K562 (cell line): Measurements from ENCODE around the gene ST3GAL5. TPM values are rescaled to one million over a fixed set of nuclear protein-coding genes. Genes with fewer than 3 reads are reported as not detected.

Source experiments
- ATAC-seq: fragments of 200-7000 bp; cut with Tn5 transposase; 3 replicates; pipeline ENCODE4 v1.9.1; 2020; ENCODE audit warnings: moderate library complexity
- BruUV-seq: library from RNA; stranded (reverse); fragments of 400-500 nt; replicated peaks from 2 replicates; lab custom pipeline; 2021; lab: Mats Ljungman, UMichigan
- CTCF ChIA-PET: fragments of 300-600 bp; formaldehyde crosslinking; extraction: SDS; loops from one replicate; lab custom pipeline; 2021; ENCODE audit warnings: low intra/inter-chr PET ratio; lab: Yijun Ruan, JAX
- POLR2A ChIA-PET: fragments of 300-600, 350-650 bp; sonication (Branson Sonifier 250); formaldehyde crosslinking; extraction: SDS; loops from one replicate; lab custom pipeline; 2021; ENCODE audit warnings: antibody characterized with exemption, inconsistent platforms; lab: Yijun Ruan, JAX
- DNase-seq, 4 experiments: peaks; one replicate each; pipeline versions ENCODE4 v3.0.0 to v3.0.0-alpha.2; 2011 to 2018; ENCODE audit warnings: low spot score in 3 of 4, mixed read lengths in 3 of 4; ENCODE audit errors: extremely low read depth in 1 of 4
- FAIRE-seq: peaks from 2 replicates; lab custom pipeline; 2011; peaks lifted over from hg19 to GRCh38; lab: Jason Lieb, UNC
- H2AFZ ChIP-seq: 2 replicates; pipeline ENCODE4 v1.6.0; 2011; ENCODE audit warnings: low read depth, low read length, control low read depth, inconsistent platforms
- H3K27ac ChIP-seq: fragments of 200-600 bp; 3 replicates; pipeline ENCODE4 v1.8.0; 2011; ENCODE audit warnings: low read depth, mild to moderate bottlenecking, control low read depth, inconsistent platforms, low read length, moderate library complexity, mixed read lengths; ENCODE audit errors: extremely low read depth
- H3K27me3 ChIP-seq, 2 experiments: fragments of 300-600 bp in 1 of 2; 2 replicates in 1 of 2; 3 replicates in 1 of 2; pipeline versions ENCODE4 v1.6.0 to v1.8.0; 2011; ENCODE audit warnings: inconsistent platforms in 2 of 2, low read length in 2 of 2, mild to moderate bottlenecking in 1 of 2, mixed read lengths in 1 of 2, moderate library complexity in 1 of 2; ENCODE audit not compliant: control insufficient read depth in 2 of 2, insufficient read depth in 2 of 2
- H3K36me3 ChIP-seq: fragments of 300-600 bp; 3 replicates; pipeline ENCODE4 v1.8.0; 2011; ENCODE audit warnings: mild to moderate bottlenecking, low read length, inconsistent platforms; ENCODE audit not compliant: control insufficient read depth, insufficient read depth
- H3K4me1 ChIP-seq, 2 experiments: fragments of 200-600 bp in 1 of 2; replicated peaks in 1 of 2; 2 replicates in 1 of 2; 3 replicates in 1 of 2; pipeline versions ENCODE4 v1.5.1 to v1.8.0; 2011; ENCODE audit warnings: inconsistent platforms in 2 of 2, low read length in 2 of 2, mild to moderate bottlenecking in 1 of 2, mixed read lengths in 1 of 2, moderate library complexity in 1 of 2; ENCODE audit not compliant: control insufficient read depth in 2 of 2, insufficient read depth in 2 of 2
- H3K4me2 ChIP-seq: 2 replicates; pipeline ENCODE4 v1.6.1; 2011; ENCODE audit warnings: low read length, control low read depth, inconsistent platforms, mixed read lengths; ENCODE audit not compliant: insufficient read depth
- H3K4me3 ChIP-seq: fragments of 200-600 bp; sonication (generic), shearing (Covaris generic); 2 replicates; pipeline ENCODE4 v1.5.1; 2016; ENCODE audit warnings: control low read depth, inconsistent platforms
- H3K79me2 ChIP-seq: fragments of 200-600 bp; 3 replicates; pipeline ENCODE4 v1.8.0; 2011; ENCODE audit warnings: low read length, inconsistent platforms; ENCODE audit not compliant: control insufficient read depth, insufficient read depth
- H3K9ac ChIP-seq, 2 experiments: 2 replicates each; pipeline versions ENCODE4 v1.6.0 to v1.6.1; 2011; ENCODE audit warnings: low read depth in 2 of 2, low read length in 2 of 2, control low read depth in 1 of 2, inconsistent platforms in 1 of 2, mild to moderate bottlenecking in 1 of 2, mixed read lengths in 1 of 2; ENCODE audit not compliant: insufficient read depth in 1 of 2
- H3K9me1 ChIP-seq: one replicate; pipeline ENCODE4 v1.6.0; 2011; ENCODE audit warnings: inconsistent platforms, mild to moderate bottlenecking, low read length, moderate library complexity; ENCODE audit not compliant: control insufficient read depth, insufficient read depth
- H3K9me3 ChIP-seq: replicated peaks from 2 replicates; pipeline ENCODE4 v1.5.1; 2011; ENCODE audit warnings: low read depth, low read length, inconsistent platforms; ENCODE audit not compliant: control insufficient read depth, insufficient read depth
- H4K20me1 ChIP-seq: replicated peaks from 2 replicates; pipeline ENCODE4 v1.6.1; 2011; ENCODE audit warnings: low read length, inconsistent platforms, mixed read lengths; ENCODE audit not compliant: control insufficient read depth, insufficient read depth
- CEBPB ChIP-seq: fragments of 450-650 bp; IDR thresholded peaks from 2 replicates; pipeline ENCODE4 v1.6.1; 2016; ENCODE audit warnings: missing genetic modification characterization, missing compliant biosample characterization
- CREB3 ChIP-seq: fragments of 450-650 bp; conservative IDR thresholded peaks from 2 replicates; pipeline ENCODE4 v1.6.1; 2016; ENCODE audit warnings: missing genetic modification characterization, low read depth, mild to moderate bottlenecking, missing compliant biosample characterization, moderate library complexity
- HBP1 ChIP-seq: fragments of 450-650 bp; formaldehyde crosslinking; IDR thresholded peaks from 2 replicates; pipeline ENCODE4 v1.4.0; 2022; ENCODE audit warnings: missing genetic modification characterization
- HDAC1 ChIP-seq, 2 experiments: fragments of 450-650 bp; IDR thresholded peaks; 2 replicates each; pipeline ENCODE4 v1.6.1; 2016 to 2017; ENCODE audit warnings: inconsistent platforms in 1 of 2, mild to moderate bottlenecking in 1 of 2, moderate library complexity in 1 of 2
- HDAC2 ChIP-seq: fragments of 450-650 bp; IDR thresholded peaks from 2 replicates; pipeline ENCODE4 v1.6.1; 2016; ENCODE audit warnings: mild to moderate bottlenecking
- L3MBTL2 ChIP-seq: fragments of 450-650 bp; IDR thresholded peaks from 2 replicates; pipeline ENCODE4 v1.6.1; 2016; ENCODE audit warnings: mild to moderate bottlenecking, moderate library complexity
- RAD21 ChIP-seq, 2 experiments: fragments of 250-450 bp in 1 of 2; fragments of 450-650 bp in 1 of 2; sonication (Bioruptor Pico) in 1 of 2; formaldehyde crosslinking in 1 of 2; IDR thresholded peaks in 1 of 2; conservative IDR thresholded peaks in 1 of 2; 2 replicates each; pipeline versions ENCODE4 v1.4.0 to v1.8.0; 2020 to 2022; ENCODE audit warnings: mild to moderate bottlenecking in 2 of 2, moderate library complexity in 1 of 2
- RB1 ChIP-seq: fragments of 450-650 bp; IDR thresholded peaks from 2 replicates; pipeline ENCODE4 v1.6.1; 2017; ENCODE audit warnings: low read depth, mild to moderate bottlenecking
- RFX1 ChIP-seq: fragments of 450-650 bp; IDR thresholded peaks from 2 replicates; pipeline ENCODE4 v1.6.1; 2016; ENCODE audit warnings: mild to moderate bottlenecking, moderate library complexity
- SNAPC5 ChIP-seq: fragments of 250-450 bp; sonication (Bioruptor Pico); IDR thresholded peaks from 2 replicates; pipeline ENCODE4 v1.8.0; 2021; ENCODE audit warnings: moderate library complexity, mild to moderate bottlenecking, inconsistent platforms
- ZNF592 ChIP-seq: fragments of 450-650 bp; IDR thresholded peaks from 2 replicates; pipeline ENCODE4 v1.6.1; 2017; ENCODE audit warnings: antibody characterized with exemption, mild to moderate bottlenecking
- ZNF699 ChIP-seq: fragments of 250-450 bp; sonication (Bioruptor Pico); IDR thresholded peaks from 2 replicates; pipeline ENCODE4 v1.8.0; 2021; ENCODE audit warnings: mild to moderate bottlenecking, moderate library complexity; ENCODE audit not compliant: insufficient replicate concordance
- ZNF764 ChIP-seq: fragments of 250-450 bp; sonication (Bioruptor Pico); IDR thresholded peaks from 2 replicates; pipeline ENCODE4 v1.4.0; 2020; ENCODE audit warnings: low read depth, mild to moderate bottlenecking, moderate library complexity
- WGBS: fragments of 100-300 bp; shearing (Covaris generic); methylation state at CpG from one replicate; pipeline ENCODE4 v1.1.6; 2016; ENCODE audit warnings: low coverage, mixed read lengths; ENCODE audit not compliant: insufficient coverage; ENCODE audit errors: missing lambda C conversion rate; 5-methylcytosine and 5-hydroxymethylcytosine counted together
- in situ Hi-C: fragments of 300-500 bp; cut with MboI; formaldehyde crosslinking; loops from 4 replicates; pipeline ENCODE4 v1.15.0; 2018; ENCODE audit warnings: inconsistent platforms, mixed read lengths
- intact Hi-C: fragments of 100-400 bp; cut with micrococcal nuclease; formaldehyde crosslinking; loops from 2 replicates; pipeline ENCODE4 v1.14.2; 2022
- polyA plus RNA-seq, 8 experiments: library from polyadenylated mRNA; depleted of rRNA in 4 of 8; stranded (reverse) in 5 of 8; unstranded in 3 of 8; fragments of >200 nt; fragmentation: Nextera tagmentation in 2 of 8; fragmentation: Illumina TruSeq in 1 of 8; extraction: Ambion mirVana in 2 of 8; extraction: Trizol in 1 of 8; gene quantifications; 2 replicates each; pipeline versions ENCODE4 v1.2.1 to v1.2.3, GENCODE V29; 2011 to 2014; ENCODE audit warnings: inconsistent platforms in 1 of 8, missing spikeins in 1 of 8
- total RNA-seq, 7 experiments: library from RNA; depleted of rRNA in 6 of 7; stranded (reverse); fragments of >200 nt in 6 of 7; fragmentation: Illumina TruSeq in 2 of 7; extraction: Trizol in 2 of 7; gene quantifications; 2 replicates each; pipeline versions ENCODE4 v1.2.1 to v1.2.3, GENCODE V29; 2011 to 2021; ENCODE audit warnings: low replicate concordance in 1 of 7

Gene ST3GAL5
- total and polyA plus RNA-seq, 9 of the 15 experiments (the other 6 are each of a cell fraction or from before 2014, with no cell fraction given): 1.6 to 10.0 (median 4.2) TPM

GRCh38 chr2:85888020-85888683, 638 bp downstream of the ST3GAL5 start (continued):
- TF ChIP-seq HBP1 (CRISPR knock-in tag) (no peak), RFX1 (no peak), ZNF764 (no peak), HDAC1 (IDR thresholded peaks at IDR 0.05) (no peak), SNAPC5 (CRISPR knock-in tag) (no peak), ZNF699 (no peak), RAD21 (CRISPR knock-in tag; conservative IDR thresholded peaks at IDR 0.05 in 1 of 2, IDR thresholded peaks at IDR 0.05 in 1 of 2) (no peak)

- in situ Hi-C loops (no loop called here), intact Hi-C loops (loop anchor here (2.0 to 10.0 kb wide), 6 partner anchors 47 to 190 kb away; no protein-coding TSS in a partner anchor)
- FAIRE-seq: peak; percentile 56
- 0 out of 2 replicates have a peak, but pooled peaks have one; percentile 23 for TF ChIP-seq RB1
- TF ChIP-seq CREB3: 0 out of 2 replicates have a peak, but pooled peaks have one; percentile 26
- peak; percentile 92 for TF ChIP-seq L3MBTL2
- 0 out of 2 replicates have a peak, but pooled peaks have one; percentile 20 for TF ChIP-seq HDAC2
- TF ChIP-seq ZNF592: peak; percentile 76
- 0 out of 2 replicates have a peak, but pooled peaks have one; percentile 26 for TF ChIP-seq CEBPB (tag)
Measured at GRCh38 chr2:85887566-85888019, 1.2 kb downstream of the ST3GAL5 start.

More at GRCh38 chr2:85887566-85888019, 1.2 kb downstream of the ST3GAL5 start:
- Histone ChIP-seq H3K4me1 (peaks cover 31 to 35% of the 10 kb centered on the region in 2 experiments; a peak in 4 of 5 replicates), H3K79me2 (0 out of 3 replicates have a peak, but pooled peaks cover 10% of the 10 kb centered on the region), H4K20me1 (no peaks in the 10 kb centered on the region), H3K4me3 (no peak overlapping the region; the same call in 1 of the 2 replicates), H3K27me3 (no peaks in the 10 kb centered on the region), H3K9ac (peak overlapping the region; percentile 17 to 90; a peak in 2 of 4 replicates), H3K4me2 (peak overlapping the region; percentile 81), H3K9me3 (no peaks in the 10 kb centered on the region), H3K36me3 (no peaks in the 10 kb centered on the region; the same call in 2 of the 3 replicates), H2AFZ (peak overlapping the region; percentile 76), H3K27ac (no peak overlapping the region), H3K9me1 (no peaks in the 10 kb centered on the region)
- DNase-seq: peak in 2 of 4 experiments; percentile 17 to 38
- peak; percentile 13 for ATAC-seq
- POLR2A ChIA-PET: interaction anchor here (0.7 to 1.4 kb wide), 6 partner anchors 9 to 265 kb away, joined by 3 to 4 read pairs (median 3); no protein-coding TSS in a partner anchor
- BruUV-seq: TSS peak; percentile 47
- WGBS: 24% methylated on average over 10 of the region's 10 CpGs
- CTCF ChIA-PET: interaction anchor here (1.7 kb wide), 1 partner anchor 192 kb away, joined by 6 read pairs; no protein-coding TSS in a partner anchor
